Left forelimb (tissue), 1 donor: ENCODE data around the gene INPPL1.
"Not testable (repeated sequence)": the region's sequence is repeated elsewhere in the genome, so short reads cannot be mapped to it uniquely, and the experiment has no call there.

Experiments
- DNase-seq: peaks from one replicate; pipeline ENCODE4 v3.0.0-alpha.2; 2018; ENCODE audit warnings: low spot score

Gene INPPL1, protein sequence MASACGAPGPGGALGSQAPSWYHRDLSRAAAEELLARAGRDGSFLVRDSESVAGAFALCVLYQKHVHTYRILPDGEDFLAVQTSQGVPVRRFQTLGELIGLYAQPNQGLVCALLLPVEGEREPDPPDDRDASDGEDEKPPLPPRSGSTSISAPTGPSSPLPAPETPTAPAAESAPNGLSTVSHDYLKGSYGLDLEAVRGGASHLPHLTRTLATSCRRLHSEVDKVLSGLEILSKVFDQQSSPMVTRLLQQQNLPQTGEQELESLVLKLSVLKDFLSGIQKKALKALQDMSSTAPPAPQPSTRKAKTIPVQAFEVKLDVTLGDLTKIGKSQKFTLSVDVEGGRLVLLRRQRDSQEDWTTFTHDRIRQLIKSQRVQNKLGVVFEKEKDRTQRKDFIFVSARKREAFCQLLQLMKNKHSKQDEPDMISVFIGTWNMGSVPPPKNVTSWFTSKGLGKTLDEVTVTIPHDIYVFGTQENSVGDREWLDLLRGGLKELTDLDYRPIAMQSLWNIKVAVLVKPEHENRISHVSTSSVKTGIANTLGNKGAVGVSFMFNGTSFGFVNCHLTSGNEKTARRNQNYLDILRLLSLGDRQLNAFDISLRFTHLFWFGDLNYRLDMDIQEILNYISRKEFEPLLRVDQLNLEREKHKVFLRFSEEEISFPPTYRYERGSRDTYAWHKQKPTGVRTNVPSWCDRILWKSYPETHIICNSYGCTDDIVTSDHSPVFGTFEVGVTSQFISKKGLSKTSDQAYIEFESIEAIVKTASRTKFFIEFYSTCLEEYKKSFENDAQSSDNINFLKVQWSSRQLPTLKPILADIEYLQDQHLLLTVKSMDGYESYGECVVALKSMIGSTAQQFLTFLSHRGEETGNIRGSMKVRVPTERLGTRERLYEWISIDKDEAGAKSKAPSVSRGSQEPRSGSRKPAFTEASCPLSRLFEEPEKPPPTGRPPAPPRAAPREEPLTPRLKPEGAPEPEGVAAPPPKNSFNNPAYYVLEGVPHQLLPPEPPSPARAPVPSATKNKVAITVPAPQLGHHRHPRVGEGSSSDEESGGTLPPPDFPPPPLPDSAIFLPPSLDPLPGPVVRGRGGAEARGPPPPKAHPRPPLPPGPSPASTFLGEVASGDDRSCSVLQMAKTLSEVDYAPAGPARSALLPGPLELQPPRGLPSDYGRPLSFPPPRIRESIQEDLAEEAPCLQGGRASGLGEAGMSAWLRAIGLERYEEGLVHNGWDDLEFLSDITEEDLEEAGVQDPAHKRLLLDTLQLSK

DNA sequence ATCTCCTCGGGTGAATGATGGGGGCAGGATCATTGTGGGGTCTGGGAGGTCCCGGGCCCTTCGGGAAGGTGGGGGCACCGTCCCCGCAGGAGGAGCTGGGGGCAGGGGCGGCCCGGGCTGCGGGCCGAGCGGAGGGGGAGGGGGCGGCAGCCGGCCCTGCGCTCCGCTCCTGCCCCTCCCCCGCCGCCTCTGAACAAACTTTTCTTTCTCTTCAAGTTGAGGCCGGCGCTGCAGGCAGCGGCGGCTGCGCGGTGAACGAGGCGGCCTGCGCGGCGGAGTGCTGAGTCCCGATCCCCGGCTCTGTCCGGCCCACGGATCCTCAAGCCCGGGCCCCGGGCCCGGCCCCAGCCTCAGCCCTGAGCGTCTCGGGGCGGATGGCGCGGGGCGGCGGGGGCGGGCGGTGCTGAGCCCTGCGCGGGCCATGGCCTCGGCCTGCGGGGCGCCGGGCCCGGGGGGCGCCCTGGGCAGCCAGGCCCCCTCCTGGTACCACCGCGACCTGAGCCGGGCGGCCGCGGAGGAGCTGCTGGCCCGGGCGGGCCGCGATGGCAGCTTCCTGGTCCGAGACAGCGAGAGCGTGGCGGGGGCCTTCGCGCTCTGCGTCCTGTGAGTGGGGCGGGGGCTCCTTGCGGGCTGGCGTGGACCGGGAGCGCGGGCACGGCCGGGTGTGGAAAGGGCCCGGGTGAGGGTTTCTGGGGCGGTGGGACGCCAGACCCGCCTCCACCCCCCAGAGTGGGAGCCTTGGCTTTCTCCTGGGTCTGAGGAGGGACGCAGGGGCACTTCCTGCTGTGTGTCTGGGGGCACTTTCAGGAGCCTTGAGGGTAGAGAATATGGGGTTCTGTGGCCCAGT, at the start of gene INPPL1:
Gene INPPL1 (plus strand): TSS at position 204 of the 847 bp plus-strand sequence. CDS start 218 bp downstream, at position 422.
- peak; percentile 68 for DNase-seq

DNA sequence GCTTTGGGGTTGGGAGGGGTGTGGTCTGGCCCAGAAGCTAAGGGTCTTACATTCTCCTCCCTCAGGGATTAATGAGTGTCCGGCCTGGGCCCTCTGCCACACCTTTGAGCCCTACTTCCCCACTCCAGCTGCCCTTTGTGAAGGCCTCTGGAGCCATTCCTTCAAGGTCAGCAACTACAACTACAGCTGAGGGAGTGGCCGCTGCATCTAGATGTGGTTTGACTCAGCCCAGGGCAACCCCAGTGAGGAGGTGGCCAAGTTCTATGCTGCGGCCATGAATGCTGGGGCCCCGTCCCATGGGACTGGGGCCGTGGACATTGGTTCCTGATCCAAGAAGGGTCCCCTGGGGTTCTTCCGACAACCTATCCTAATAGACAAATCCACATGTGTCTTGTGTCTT, 46.9 kb upstream of the INPPL1 start:
- DNase-seq: no peak

DNA sequence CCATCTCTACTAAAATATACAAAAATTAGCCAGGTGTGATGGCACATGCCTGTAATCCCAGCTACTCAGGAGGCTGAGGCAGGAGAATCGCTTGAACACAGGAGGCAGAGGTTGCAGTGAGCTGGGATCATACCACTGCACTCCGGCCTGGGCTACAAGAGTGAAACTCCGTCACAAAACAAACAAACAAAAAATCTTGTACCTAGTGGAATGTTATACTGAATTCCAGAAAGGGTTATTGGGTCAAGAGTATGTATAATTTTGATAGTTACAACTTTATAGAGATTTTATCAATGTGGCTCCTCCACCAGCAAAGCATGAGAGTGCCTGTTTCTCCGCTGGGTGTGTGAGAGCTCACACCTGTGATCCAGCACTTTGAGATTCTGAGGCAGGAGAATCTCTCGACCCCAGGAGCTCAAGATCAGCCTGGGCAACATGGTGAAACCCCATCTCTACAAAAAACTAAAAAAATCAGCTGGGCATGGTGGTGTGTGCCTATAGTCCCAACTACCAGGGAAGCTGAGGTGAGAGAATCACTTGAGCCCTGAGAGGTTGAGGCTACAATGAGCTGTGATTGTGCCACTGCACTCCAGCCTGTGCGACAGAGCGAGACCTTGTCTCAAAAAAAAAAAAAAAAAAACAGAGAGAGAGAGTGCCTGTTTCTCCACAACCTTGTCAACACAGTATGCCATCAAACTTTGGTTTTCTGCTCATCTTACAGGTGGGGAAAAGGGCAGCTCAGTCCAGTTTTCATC, 45.3 kb upstream of the INPPL1 start:
- no peak for DNase-seq

DNA sequence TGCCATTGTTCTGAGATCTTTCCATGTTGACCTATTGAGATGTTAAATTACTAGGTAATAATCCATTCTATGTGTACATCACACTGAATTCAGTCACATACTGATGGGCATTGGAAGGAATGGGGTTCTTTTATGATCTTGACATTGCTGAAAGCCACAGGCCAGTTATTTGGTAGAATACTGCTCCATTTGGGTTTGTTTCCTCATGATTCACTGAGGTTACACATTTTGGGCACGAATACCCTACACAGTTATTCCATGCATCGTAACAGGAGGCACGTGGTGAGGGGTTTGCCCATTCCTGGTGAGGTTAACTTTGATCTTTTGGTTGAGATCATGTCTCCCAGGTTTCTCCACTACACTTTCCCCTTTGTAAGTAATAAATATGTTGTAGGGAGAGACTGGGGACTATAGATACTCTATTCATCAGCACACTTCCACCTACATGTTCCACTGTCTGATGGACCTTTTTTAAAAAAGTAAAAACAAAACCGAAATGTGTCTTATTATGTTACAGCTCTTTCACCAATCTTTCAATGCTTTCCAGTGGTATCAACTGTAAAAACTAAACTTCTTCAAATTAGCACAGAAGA, 44.7 kb upstream of the INPPL1 start:
- no peak for DNase-seq

DNA sequence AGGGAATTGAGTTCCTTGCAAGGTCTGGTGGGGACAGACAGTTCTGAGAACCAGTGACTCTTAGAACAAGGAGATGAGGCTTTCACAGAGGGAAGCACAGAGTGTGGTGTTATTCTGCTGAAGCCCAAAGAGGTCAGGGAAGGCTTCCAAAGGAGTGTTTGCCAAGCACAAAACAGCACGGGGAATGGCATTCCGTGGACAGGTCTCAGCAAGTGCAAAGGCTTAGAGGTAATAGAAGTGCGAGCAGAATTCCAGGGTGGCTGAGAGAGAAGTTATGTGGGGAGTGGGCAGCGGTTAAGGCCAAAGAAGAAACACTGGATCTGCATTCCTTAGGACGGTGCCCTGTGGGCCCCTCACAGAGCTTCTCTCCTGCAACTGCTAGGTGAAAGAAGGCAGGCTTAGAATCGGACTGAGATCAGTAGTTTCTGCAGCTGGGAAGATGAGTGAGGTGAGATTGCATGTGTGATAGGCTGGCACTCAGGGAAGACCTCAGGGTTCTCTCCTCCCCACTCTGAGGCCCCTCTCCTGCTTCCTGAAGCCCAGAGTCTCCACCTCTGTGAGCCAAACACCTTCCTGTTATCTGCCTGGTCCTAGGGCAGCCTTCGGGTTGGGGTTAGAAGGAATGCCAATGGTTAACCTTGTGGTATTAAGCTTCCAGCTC, 43.5 kb upstream of the INPPL1 start:
- DNase-seq: not testable (repeated sequence)

DNA sequence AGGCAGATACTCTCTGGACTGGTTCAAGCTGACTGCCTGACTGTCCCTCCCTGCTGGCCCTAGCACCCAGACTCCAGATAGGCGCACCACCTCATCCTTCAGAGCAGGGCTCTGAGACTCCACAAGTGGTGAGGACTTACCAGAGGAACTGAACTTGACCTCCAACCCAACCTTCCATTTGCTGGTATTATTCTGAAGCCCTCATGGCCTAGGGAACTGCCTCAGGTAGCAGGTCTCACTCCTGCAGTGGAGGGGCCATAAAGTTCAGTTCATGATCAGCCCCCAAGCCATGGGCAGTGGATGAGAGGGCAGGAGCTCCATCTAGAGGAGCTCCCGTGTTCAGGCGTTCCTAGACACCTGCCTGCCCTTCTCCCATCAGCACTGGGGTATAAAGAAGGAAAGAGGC, 43.0 kb upstream of the INPPL1 start:
- DNase-seq: not testable (repeated sequence)

DNA sequence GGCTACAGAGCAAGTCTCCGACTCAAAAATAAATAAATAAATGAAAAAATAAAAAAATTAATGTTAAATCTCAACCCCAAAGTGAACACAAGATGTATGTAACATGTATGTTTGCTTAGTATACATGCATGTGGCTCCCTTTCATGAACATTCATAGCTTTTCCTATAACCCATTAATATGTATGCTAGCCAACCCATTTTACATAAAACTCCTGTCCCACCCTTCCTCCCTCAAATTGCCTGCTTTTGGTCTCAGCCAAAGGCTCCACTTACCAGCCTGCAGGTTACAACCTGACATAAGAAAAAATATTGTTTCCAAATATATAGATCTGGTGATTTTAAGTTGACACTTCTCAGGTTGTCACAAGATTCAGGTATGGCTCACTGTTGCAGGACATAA, 36.3 kb upstream of the INPPL1 start:
- no peak for DNase-seq

DNA sequence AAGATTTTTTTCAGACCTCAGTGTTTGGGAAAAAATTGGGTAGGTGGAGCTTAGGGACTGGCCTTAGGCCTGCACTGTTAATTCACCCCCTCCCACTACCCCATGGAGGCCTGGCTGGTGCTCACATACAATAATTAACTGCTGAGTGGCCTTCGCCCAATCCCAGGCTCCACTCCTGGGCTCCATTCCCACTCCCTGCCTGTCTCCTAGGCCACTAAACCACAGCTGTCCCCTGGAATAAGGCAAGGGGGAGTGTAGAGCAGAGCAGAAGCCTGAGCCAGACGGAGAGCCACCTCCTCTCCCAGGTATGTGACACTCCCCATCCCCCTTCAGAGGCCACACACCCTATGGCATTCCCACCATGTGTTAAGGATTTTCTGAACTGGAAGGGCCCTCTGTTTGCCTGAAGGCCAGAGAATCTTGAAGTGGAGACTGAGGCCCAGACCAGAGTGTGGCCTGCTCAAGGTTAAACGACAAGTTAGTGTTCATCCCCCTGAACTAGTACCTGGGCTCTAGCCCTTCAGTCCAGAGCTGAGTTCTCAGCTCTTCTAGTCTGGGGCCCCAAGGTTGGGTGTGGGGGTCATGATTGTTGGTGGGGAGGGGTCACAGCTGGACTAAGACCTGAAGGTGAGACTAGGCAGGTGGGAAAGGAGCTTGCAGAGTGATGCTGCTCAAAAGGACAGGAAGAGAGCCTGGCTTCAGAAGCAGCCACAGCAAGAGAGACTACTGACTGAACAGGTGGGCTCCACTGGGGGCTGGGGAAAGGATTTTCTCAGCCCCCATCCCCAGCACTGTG, 34.9 kb upstream of the INPPL1 start:
- DNase-seq: no peak

DNA sequence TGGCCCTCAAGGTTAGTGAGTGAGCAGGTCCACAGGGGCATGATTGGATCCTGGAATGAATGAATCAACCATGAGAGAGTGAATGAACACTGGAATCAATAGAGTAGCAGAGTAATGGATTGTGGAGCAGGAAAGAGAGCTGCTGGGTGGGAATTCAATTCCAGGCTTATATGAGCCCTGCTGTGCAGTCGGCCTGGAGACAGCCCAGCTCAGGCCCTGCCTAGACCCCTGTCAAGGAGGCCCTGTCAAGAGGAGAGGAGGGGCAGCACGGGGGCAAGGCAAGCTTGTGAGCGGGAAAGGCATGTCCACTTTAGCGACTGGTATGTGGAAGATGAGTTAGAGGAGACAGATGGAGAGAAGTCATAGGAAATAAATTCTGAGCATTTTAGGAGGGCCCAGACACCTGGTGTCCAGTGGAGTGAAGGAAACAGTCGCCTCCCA, 33.9 kb upstream of the INPPL1 start:
- no peak for DNase-seq

DNA sequence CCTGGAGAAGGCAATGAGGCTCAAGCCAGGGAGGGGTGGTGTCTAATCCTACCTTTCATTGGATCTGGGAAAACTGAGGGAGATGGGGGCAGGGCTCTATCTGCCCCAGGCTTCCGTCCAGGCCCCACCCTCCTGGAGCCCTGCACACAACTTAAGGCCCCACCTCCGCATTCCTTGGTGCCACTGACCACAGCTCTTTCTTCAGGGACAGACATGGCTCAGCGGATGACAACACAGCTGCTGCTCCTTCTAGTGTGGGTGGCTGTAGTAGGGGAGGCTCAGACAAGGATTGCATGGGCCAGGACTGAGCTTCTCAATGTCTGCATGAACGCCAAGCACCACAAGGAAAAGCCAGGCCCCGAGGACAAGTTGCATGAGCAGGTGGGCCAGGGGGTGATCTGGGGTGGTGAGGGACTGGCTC, 32.6 kb upstream of the INPPL1 start, which contains the start of gene FOLR1:
Gene FOLR1 (plus strand): TSS at position 180 of the 421 bp plus-strand sequence. CDS start 34 bp downstream, at position 214.
- DNase-seq: no peak

DNA sequence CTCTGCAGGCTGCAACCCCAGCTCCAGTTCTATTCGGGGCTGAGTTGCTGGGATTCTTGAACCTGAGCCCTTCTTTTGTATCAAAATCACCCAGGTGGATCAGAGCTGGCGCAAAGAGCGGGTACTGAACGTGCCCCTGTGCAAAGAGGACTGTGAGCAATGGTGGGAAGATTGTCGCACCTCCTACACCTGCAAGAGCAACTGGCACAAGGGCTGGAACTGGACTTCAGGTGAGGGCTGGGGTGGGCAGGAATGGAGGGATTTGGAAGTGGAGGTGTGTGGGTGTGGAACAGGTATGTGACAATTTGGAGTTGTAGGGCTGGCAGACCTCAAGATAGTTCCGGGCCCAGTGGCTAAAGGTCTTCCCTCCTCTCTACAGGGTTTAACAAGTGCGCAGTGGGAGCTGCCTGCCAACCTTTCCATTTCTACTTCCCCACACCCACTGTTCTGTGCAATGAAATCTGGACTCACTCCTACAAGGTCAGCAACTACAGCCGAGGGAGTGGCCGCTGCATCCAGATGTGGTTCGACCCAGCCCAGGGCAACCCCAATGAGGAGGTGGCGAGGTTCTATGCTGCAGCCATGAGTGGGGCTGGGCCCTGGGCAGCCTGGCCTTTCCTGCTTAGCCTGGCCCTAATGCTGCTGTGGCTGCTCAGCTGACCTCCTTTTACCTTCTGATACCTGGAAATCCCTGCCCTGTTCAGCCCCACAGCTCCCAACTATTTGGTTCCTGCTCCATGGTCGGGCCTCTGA, 28.9 kb upstream of the INPPL1 start:
- no peak for DNase-seq

DNA sequence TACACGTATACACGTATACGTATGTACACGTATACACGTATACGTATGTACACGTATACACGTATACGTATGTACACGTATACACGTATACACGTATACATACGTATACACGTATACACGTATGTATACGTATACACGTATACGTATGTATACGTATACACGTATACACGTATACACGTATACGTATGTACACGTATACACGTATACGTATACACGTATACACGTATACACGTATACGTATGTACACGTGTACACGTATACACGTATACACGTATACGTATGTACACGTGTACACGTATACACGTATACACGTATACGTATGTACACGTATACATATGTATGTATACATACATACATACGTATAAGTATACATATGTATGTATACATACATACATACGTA, 23.1 kb upstream of the INPPL1 start:
- DNase-seq: not testable (repeated sequence)

DNA sequence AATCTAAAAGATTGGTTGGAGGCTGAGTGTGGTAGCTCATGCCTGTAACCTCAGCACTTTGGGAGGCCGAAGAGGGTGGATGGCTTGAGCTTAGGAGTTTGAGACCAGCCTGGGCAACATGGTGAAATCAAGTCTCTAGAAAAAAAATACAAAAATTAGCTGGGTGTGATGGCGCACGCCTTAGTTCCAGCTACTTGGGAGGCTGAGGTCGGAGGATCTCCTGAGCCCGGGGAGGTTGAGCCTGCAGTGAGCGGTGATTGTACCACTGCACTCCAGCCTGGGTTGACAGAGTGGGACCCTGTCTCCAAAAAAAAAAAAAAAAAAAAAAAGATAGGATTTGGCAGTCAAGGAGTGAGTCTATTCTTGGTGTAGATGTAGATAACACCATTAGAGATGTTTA, 22.0 kb upstream of the INPPL1 start:
- no peak for DNase-seq

DNA sequence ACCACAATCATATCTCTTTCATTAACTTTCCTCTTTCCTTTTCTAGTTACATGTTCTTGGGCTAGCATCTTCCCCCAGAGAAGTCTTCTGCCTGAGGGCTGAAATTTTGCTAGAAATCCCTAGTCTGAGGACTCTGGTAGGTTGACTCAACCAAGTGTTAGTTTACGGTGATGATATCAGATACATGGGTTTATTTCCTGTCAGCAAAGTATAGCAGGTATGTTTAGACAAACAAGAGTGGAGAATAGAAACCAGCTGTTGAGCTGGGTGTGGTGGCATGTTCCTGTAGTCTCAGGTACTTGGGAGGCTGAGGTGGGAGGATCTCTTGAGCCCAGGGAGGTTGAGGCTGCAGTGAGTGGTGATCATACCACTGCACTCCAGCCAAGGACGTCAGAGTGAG, 21.4 kb upstream of the INPPL1 start:
- DNase-seq: no peak

DNA sequence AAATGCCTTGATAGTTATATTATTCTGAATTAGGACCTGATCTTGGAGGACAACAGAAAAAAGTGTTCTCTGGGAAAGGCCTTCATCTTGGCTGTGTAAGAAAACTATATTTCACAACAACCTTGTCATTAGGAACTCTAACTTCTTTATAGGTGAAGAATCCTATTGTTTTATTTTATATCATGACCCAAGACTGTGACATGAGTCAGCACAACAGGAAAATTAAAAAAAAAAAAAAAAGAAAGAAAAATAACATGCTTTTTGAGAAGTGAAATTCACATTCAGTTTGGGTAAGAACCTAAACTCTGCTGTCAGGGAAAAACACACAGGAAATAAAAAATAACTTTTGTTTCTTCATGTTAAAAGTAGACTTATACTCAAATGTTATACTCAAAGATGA, 19.7 kb upstream of the INPPL1 start:
- DNase-seq: no peak

DNA sequence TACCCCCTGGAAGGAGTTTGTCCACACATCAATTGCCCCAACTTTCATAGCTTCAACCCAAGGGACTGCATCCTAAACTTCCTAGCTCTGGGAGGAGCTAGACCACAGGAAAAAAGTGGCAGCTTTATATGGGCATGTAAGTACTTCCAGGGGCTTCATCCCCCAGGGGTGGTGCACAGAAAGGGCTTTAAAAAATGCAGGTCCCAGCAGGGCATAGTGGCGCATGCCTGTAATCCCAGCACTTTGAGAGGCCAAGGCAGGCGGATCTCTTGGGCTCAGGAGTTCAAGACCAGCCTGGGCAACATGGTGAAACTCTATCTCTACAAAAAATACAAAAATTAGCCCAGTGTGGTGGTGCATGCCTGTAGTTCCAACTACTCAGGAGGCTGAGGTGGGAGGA, 17.8 kb upstream of the INPPL1 start:
- DNase-seq: not testable (repeated sequence)

DNA sequence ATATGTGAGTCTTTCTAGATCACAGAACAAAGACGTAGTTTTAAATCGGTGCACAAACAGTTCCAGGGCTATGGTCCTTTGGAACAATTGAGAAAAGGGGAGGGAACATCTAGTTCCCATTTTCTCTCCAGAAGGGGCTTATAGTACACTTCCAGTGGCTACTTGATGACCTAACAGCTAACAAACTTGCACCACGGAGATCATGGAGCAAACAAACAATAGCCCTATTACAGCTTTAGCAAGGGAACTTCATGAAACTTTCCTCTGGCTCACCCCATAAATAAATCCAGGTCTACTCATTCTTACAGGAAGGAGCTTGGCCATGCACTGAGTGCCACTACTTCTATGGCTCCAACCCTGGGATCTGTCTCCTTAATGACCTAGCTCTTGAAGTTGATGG, 16.3 kb upstream of the INPPL1 start:
- no peak for DNase-seq

DNA sequence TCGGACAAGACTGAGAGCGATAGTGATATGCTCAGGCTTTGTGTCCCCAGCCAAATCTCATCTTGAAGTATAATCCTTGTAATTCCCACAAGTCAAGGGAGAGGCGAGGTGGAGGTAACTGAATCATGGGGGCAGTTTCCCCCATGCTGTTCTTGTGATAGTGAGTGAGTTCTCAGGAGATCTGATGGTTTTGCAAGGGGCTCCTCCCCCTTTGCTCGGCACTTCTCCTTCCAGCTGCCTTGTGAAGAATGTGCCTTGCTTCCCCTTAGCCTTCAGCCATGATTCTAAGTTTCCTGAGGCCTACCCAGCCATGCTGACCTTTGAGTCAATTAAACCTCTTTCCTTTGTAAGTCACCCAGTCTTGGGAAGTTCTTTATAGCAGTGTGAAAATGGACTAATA, 15.5 kb upstream of the INPPL1 start:
- DNase-seq: no peak
